H1 (cell line): Measurements from ENCODE around the gene CCL5. TPM values are rescaled to one million over a fixed set of nuclear protein-coding genes. Genes with fewer than 3 reads are reported as not detected.

Experiments used
- CTCF ChIA-PET: fragments of 300-600 bp; sonication (Branson Sonifier 250); formaldehyde crosslinking; loops from one replicate; lab custom pipeline; 2021; ENCODE audit not compliant: partially characterized antibody; lab: Charles Lee
- POLR2A ChIA-PET: fragments of 300-600 bp; sonication (Branson Sonifier 250); formaldehyde crosslinking; loops from one replicate; lab custom pipeline; 2021; ENCODE audit warnings: inconsistent platforms; ENCODE audit not compliant: partially characterized antibody; lab: Charles Lee
- DNase-seq, 2 experiments: peaks; one replicate each; pipeline versions ENCODE4 v3.0.0 to v3.0.0-alpha.2; 2010 to 2022; ENCODE audit warnings: low spot score in 2 of 2, low read depth in 1 of 2, mixed read lengths in 1 of 2
- FAIRE-seq: peaks from 2 replicates; lab custom pipeline; 2011; peaks lifted over from hg19 to GRCh38; lab: Jason Lieb, UNC
- H2AFZ ChIP-seq: 2 replicates; pipeline ENCODE4 v1.8.1; 2012; ENCODE audit warnings: low read length, inconsistent platforms
- H2AK5ac ChIP-seq: 2 replicates; pipeline ENCODE4 v1.6.1; 2013; ENCODE audit warnings: low read depth, low read length
- H2BK120ac ChIP-seq: replicated peaks from 2 replicates; pipeline ENCODE3; 2013; ENCODE audit warnings: low read depth, low read length, inconsistent platforms
- H2BK12ac ChIP-seq: 2 replicates; pipeline ENCODE4 v1.6.1; 2013; ENCODE audit warnings: low read depth, low read length
- H2BK15ac ChIP-seq: 2 replicates; pipeline ENCODE4 v1.6.1; 2013; ENCODE audit warnings: low read length
- H2BK20ac ChIP-seq: 2 replicates; pipeline ENCODE4 v1.6.1; 2013; ENCODE audit warnings: low read length
- H2BK5ac ChIP-seq: 2 replicates; pipeline ENCODE4 v1.6.1; 2013; ENCODE audit warnings: low read depth, low read length
- H3K14ac ChIP-seq: 2 replicates; pipeline ENCODE4 v1.6.1; 2013; ENCODE audit warnings: inconsistent platforms; ENCODE audit not compliant: insufficient read length
- H3K18ac ChIP-seq: 2 replicates; pipeline ENCODE4 v1.6.1; 2013; ENCODE audit warnings: low read length; ENCODE audit errors: extremely low read depth
- H3K23ac ChIP-seq: 2 replicates; pipeline ENCODE4 v1.6.1; 2013; ENCODE audit warnings: inconsistent platforms; ENCODE audit not compliant: insufficient read length
- H3K23me2 ChIP-seq: 2 replicates; pipeline ENCODE4 v1.6.1; 2013; ENCODE audit warnings: low read depth, low read length
- H3K27ac ChIP-seq: 2 replicates; pipeline ENCODE4 v1.6.1; 2011; ENCODE audit warnings: low read depth, low read length, inconsistent platforms
- H3K27me3 ChIP-seq, 4 experiments: replicated peaks in 1 of 4; 1 replicate in 1 of 4; 2 replicates in 3 of 4; pipeline versions ENCODE4 v1.6.1 to v1.8.1; 2011 to 2013; ENCODE audit warnings: low read length in 3 of 4, mild to moderate bottlenecking in 3 of 4, inconsistent platforms in 2 of 4, mixed read lengths in 2 of 4, moderate library complexity in 1 of 4; ENCODE audit not compliant: control insufficient read depth in 3 of 4, insufficient read depth in 3 of 4; ENCODE audit errors: extremely low read depth in 1 of 4
- H3K36me3 ChIP-seq, 4 experiments: 2 replicates each; pipeline versions ENCODE4 v1.6.1 to v1.8.1; 2011 to 2013; ENCODE audit warnings: mild to moderate bottlenecking in 4 of 4, low read length in 3 of 4, moderate library complexity in 2 of 4, control low read depth in 1 of 4, inconsistent platforms in 1 of 4; ENCODE audit not compliant: insufficient read depth in 4 of 4, control insufficient read depth in 2 of 4
- H3K4ac ChIP-seq: replicated peaks from 2 replicates; pipeline ENCODE3; 2013; ENCODE audit warnings: low read length, low read depth, mixed read lengths, inconsistent platforms; ENCODE audit not compliant: insufficient read length
- H3K4me1 ChIP-seq, 4 experiments: replicated peaks in 1 of 4; 1 replicate in 1 of 4; 2 replicates in 3 of 4; pipeline versions ENCODE4 v1.6.1 to v1.8.1; 2011 to 2013; ENCODE audit warnings: low read length in 3 of 4, inconsistent platforms in 2 of 4, mixed read lengths in 1 of 4; ENCODE audit not compliant: insufficient read depth in 4 of 4, control insufficient read depth in 3 of 4
- H3K4me2 ChIP-seq, 2 experiments: 2 replicates each; pipeline versions ENCODE4 v1.6.1 to v1.8.1; 2011 to 2013; ENCODE audit warnings: low read depth in 2 of 2, low read length in 2 of 2, control low read depth in 1 of 2, inconsistent platforms in 1 of 2, mild to moderate bottlenecking in 1 of 2; ENCODE audit not compliant: insufficient read depth in 1 of 2
- H3K4me3 ChIP-seq, 4 experiments: fragments of 200-600, 300-600 bp in 1 of 4; sonication (generic), shearing (Covaris generic), sonication (Bioruptor Twin) in 1 of 4; 2 replicates each; pipeline versions ENCODE4 v1.5.1 to v1.8.1; 2011 to 2016; ENCODE audit warnings: low read length in 4 of 4, low read depth in 3 of 4, control low read depth in 2 of 4, inconsistent platforms in 2 of 4, mild to moderate bottlenecking in 2 of 4, mixed read lengths in 1 of 4, moderate library complexity in 1 of 4; ENCODE audit not compliant: insufficient read depth in 2 of 4; ENCODE audit errors: extremely low read depth in 1 of 4
- H3K56ac ChIP-seq: replicated peaks from 2 replicates; pipeline ENCODE3; 2013; ENCODE audit warnings: low read depth, mild to moderate bottlenecking, mixed read lengths, low read length, inconsistent platforms; ENCODE audit not compliant: insufficient read length
- H3K79me1 ChIP-seq: 2 replicates; pipeline ENCODE4 v1.6.1; 2013; ENCODE audit warnings: low read depth, low read length, control low read depth
- H3K79me2 ChIP-seq, 2 experiments: 2 replicates each; pipeline versions ENCODE4 v1.6.1 to v1.8.1; 2012 to 2013; ENCODE audit warnings: low read length in 2 of 2, mild to moderate bottlenecking in 2 of 2, inconsistent platforms in 1 of 2; ENCODE audit not compliant: insufficient read depth in 2 of 2, control insufficient read depth in 1 of 2
- H3K9ac ChIP-seq, 4 experiments: replicated peaks in 1 of 4; 1 replicate in 1 of 4; 2 replicates in 3 of 4; pipeline versions ENCODE4 v1.6.1 to v1.8.1; 2011 to 2013; ENCODE audit warnings: low read depth in 3 of 4, low read length in 3 of 4, control low read depth in 2 of 4, mild to moderate bottlenecking in 2 of 4, moderate library complexity in 2 of 4, inconsistent platforms in 1 of 4; ENCODE audit errors: extremely low read depth in 1 of 4
- H3K9me3 ChIP-seq, 2 experiments: 2 replicates each; pipeline versions ENCODE4 v1.6.1 to v1.8.1; 2012 to 2013; ENCODE audit warnings: mild to moderate bottlenecking in 2 of 2, moderate library complexity in 2 of 2, control low read depth in 1 of 2, inconsistent platforms in 1 of 2, low read depth in 1 of 2, low read length in 1 of 2, mixed read lengths in 1 of 2; ENCODE audit not compliant: insufficient read depth in 2 of 2
- H4K20me1 ChIP-seq, 2 experiments: replicated peaks in 1 of 2; 2 replicates each; pipeline versions ENCODE3 to v1.8.1; 2011 to 2013; ENCODE audit warnings: inconsistent platforms in 2 of 2, low read length in 2 of 2, mild to moderate bottlenecking in 1 of 2; ENCODE audit not compliant: insufficient read depth in 2 of 2, control insufficient read depth in 1 of 2
- H4K5ac ChIP-seq: 2 replicates; pipeline ENCODE4 v1.6.1; 2013; ENCODE audit warnings: low read length, low read depth, mixed read lengths, inconsistent platforms; ENCODE audit not compliant: insufficient read length
- H4K8ac ChIP-seq: 2 replicates; pipeline ENCODE4 v1.8.0; 2013; ENCODE audit warnings: mild to moderate bottlenecking, moderate library complexity, low read length, inconsistent platforms; ENCODE audit not compliant: insufficient read depth; ENCODE audit errors: extremely low read depth
- H4K91ac ChIP-seq: replicated peaks from 2 replicates; pipeline ENCODE3; 2013; ENCODE audit warnings: low read length, mixed read lengths, inconsistent platforms; ENCODE audit not compliant: insufficient read length
- EP300 ChIP-seq, 2 experiments: IDR thresholded peaks; 1 replicate in 1 of 2; 2 replicates in 1 of 2; pipeline ENCODE4 v1.6.1; 2011 to 2012; ENCODE audit warnings: low read depth in 2 of 2, low read length in 2 of 2, mild to moderate bottlenecking in 2 of 2, borderline replicate concordance in 1 of 2, inconsistent platforms in 1 of 2, moderate library complexity in 1 of 2
- RAD21 ChIP-seq, 2 experiments: IDR thresholded peaks in 1 of 2; conservative IDR thresholded peaks in 1 of 2; 2 replicates each; pipeline ENCODE4 v1.6.1; 2011; ENCODE audit warnings: low read depth in 2 of 2, low read length in 2 of 2, improper control_type of control experiment in 1 of 2, inconsistent platforms in 1 of 2, mild to moderate bottlenecking in 1 of 2, moderate library complexity in 1 of 2
- YY1 ChIP-seq: IDR thresholded peaks from 2 replicates; pipeline ENCODE4 v1.6.1; 2011; ENCODE audit warnings: low read depth, mild to moderate bottlenecking, low read length
- WGBS, 2 experiments: shearing (Covaris generic) in 1 of 2; methylation state at CpG; one replicate each; pipeline versions ENCODE4 v1.1.6 to v1.1.7; 2013 to 2015; ENCODE audit warnings: low lambda C conversion rate in 2 of 2, mixed read lengths in 2 of 2, inconsistent platforms in 1 of 2, low coverage in 1 of 2, missing lambda C conversion rate in 1 of 2; ENCODE audit not compliant: insufficient replicate concordance in 2 of 2, insufficient coverage in 1 of 2, insufficient read length in 1 of 2; ENCODE audit errors: extremely low coverage in 1 of 2, missing lambda C conversion rate in 1 of 2; 5-methylcytosine and 5-hydroxymethylcytosine counted together
- polyA plus RNA-seq, 7 experiments: library from polyadenylated mRNA; depleted of rRNA in 3 of 7; stranded (reverse) in 5 of 7; unstranded in 2 of 7; fragments of >200 nt in 5 of 7; fragments of 200-250 nt in 2 of 7; gene quantifications; 1 replicate in 5 of 7; 2 replicates in 1 of 7; 4 replicates in 1 of 7; pipeline versions ENCODE4 v1.2.1 to v1.2.3, GENCODE V29; 2011 to 2013; ENCODE audit warnings: missing spikeins in 2 of 7, mixed read lengths in 2 of 7
- total RNA-seq: library from RNA; stranded (reverse); fragmentation: NEBNext Ultra II Directional; extraction: Animal tissue kit (Norgen Biotek cat#: 25700); gene quantifications from 2 replicates; pipeline ENCODE4 v1.2.1, GENCODE V29; 2021
- TF ChIP-seq, protein P1 (sequence below), 3 experiments: IDR thresholded peaks; 1 replicate in 2 of 3; 2 replicates in 1 of 3; pipeline versions ENCODE4 v1.5.1 to v1.6.1; 2011; ENCODE audit warnings: low read length in 3 of 3, mild to moderate bottlenecking in 3 of 3, inconsistent platforms in 2 of 3, low read depth in 1 of 3, moderate library complexity in 1 of 3; ENCODE audit not compliant: insufficient read depth in 1 of 3; ENCODE audit errors: control extremely low read depth in 1 of 3

The CCL5 gene
- total and polyA plus RNA-seq, 2 of the 8 experiments (the other 6 are each of a cell fraction or from before 2014, with no cell fraction given) = not detected

DNA sequence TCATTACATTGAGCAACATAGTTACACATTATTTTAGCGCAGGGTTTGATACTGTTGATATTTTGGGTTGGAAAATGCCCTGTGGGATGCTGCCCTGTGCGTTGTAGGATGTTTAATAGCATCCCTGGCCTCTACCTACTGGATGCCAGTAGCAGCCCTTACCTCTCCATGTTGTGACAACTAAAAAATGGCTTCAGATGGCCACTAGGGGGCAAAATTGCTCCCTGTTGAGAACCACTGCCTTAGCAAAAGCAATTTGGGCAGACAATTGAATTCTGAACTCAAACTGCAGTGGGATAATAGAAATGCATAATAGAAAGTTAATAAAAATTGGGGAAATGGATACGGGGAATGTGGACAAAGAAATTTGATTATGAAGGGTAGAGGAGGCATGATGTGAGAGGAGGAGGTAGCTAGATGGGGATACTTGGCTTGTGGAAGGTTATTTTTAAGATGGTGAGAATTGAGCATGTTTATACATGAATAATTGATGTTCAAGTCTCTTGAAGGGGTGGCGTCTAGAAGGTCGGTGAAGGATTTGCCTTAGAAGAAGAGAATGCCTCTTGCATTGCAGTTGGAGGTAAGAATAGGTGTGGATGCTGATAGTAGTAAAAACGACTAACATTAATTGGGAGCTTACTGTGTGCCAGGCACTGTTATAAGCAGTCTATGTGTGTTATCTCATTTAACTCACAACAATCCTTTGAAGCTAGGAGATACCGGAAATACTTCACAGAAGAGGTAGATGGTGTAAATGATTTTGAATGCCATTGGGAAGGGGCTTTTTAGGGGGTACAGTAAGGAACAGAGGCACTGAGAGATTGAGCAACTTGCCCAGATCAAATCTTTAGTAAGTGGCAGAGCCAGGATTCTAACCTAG is 30.5 kb downstream of the CCL5 start:
- Histone ChIP-seq H3K9me3 (no peaks in the 10 kb centered on the region), H3K79me2 (no peaks in the 10 kb centered on the region), H3K4ac (no peak overlapping the region), H3K4me3 (no peak overlapping the region), H4K8ac (no peak overlapping the region), H3K9ac (no peak overlapping the region), H3K18ac (no peak overlapping the region), H3K23ac (no peak overlapping the region), H2BK12ac (no peak overlapping the region), H4K91ac (no peak overlapping the region), H3K4me2 (no peak overlapping the region), H2AK5ac (no peak overlapping the region), H3K79me1 (no peaks in the 10 kb centered on the region), H3K36me3 (peaks cover 10 to 52% (median 32%) of the 10 kb centered on the region in 4 experiments), H3K14ac (no peak overlapping the region), H2BK5ac (no peak overlapping the region), H2BK120ac (no peak overlapping the region), H3K23me2 (no peaks in the 10 kb centered on the region; the same call in 1 of the 2 replicates), H4K20me1 (peaks cover 2 to 4% of the 10 kb centered on the region in 2 experiments), H3K4me1 (no peaks in the 10 kb centered on the region), H3K27me3 (no peaks in the 10 kb centered on the region), H4K5ac (no peak overlapping the region), H2BK15ac (no peak overlapping the region), H2BK20ac (no peak overlapping the region), H3K27ac (no peak overlapping the region), H2AFZ (no peak overlapping the region), H3K56ac (no peak overlapping the region)
- FAIRE-seq = no peak
- 81 to 100% methylated on average over 1 to 7 of the region's 7 CpGs for WGBS, 2 experiments
- ChIA-PET CTCF (interaction anchor here (0.6 to 5.2 kb wide), 26 partner anchors 8 to 1913 kb away, joined by 3 to 32 read pairs (median 3); partner anchors contain the start of genes CCL15 and HEATR9), POLR2A (interaction anchor here (0.6 to 3.8 kb wide), 12 partner anchors 8 to 1694 kb away, joined by 3 to 16 read pairs (median 5); partner anchors contain the start of gene TAF15)
- DNase-seq = peak; percentile 31 to 58
- TF ChIP-seq YY1 (peak; percentile 43; the same call in 1 of the 2 replicates), RAD21 (IDR thresholded peaks at IDR 0.05 in 1 of 2, conservative IDR thresholded peaks at IDR 0.05 in 1 of 2; ENCODE audit: low read depth in 2 of 2, low read length in 2 of 2) (peak; percentile 64 to 77), EP300 (IDR thresholded peaks at IDR 0.05; ENCODE audit: borderline replicate concordance in 1 of 2, low read depth in 2 of 2, low read length in 2 of 2) (no peak)
- TF ChIP-seq, protein P1, sequence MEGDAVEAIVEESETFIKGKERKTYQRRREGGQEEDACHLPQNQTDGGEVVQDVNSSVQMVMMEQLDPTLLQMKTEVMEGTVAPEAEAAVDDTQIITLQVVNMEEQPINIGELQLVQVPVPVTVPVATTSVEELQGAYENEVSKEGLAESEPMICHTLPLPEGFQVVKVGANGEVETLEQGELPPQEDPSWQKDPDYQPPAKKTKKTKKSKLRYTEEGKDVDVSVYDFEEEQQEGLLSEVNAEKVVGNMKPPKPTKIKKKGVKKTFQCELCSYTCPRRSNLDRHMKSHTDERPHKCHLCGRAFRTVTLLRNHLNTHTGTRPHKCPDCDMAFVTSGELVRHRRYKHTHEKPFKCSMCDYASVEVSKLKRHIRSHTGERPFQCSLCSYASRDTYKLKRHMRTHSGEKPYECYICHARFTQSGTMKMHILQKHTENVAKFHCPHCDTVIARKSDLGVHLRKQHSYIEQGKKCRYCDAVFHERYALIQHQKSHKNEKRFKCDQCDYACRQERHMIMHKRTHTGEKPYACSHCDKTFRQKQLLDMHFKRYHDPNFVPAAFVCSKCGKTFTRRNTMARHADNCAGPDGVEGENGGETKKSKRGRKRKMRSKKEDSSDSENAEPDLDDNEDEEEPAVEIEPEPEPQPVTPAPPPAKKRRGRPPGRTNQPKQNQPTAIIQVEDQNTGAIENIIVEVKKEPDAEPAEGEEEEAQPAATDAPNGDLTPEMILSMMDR (IDR thresholded peaks at IDR 0.05; ENCODE audit: control extremely low read depth in 1 of 3, insufficient read depth in 1 of 3, low read depth in 1 of 3, low read length in 3 of 3) = peak; percentile 12 to 81 (median 65)
